ENCODE measurements around the gene TRIM36. TPM values are rescaled to one million over a fixed set of nuclear protein-coding genes. Genes with fewer than 3 reads are reported as not detected.

TRIM36 gene
- polyA plus RNA-seq, 1 donor from 2014 or later: 122 TPM

GRCh38 chr5:115191474-115192031 lies 21.8 kb upstream of the TRIM36 start:
- Histone ChIP-seq H3K4me2 (ENCODE audit: low read length) (no peak overlapping the region), H3K79me2 (replicated peaks; ENCODE audit: insufficient read depth, low read length) (no peaks in the 10 kb centered on the region), H3K9me2 (ENCODE audit: insufficient read depth, low read length) (no peaks in the 10 kb centered on the region), H3F3A (ENCODE audit: insufficient read depth, low read length, poor library complexity, severe bottlenecking) (no peaks in the 10 kb centered on the region), H4K20me1 (ENCODE audit: insufficient read depth) (no peaks in the 10 kb centered on the region), H2AFZ (ENCODE audit: low read depth, low read length) (no peak overlapping the region), H3K9me3 (ENCODE audit: low read length) (no peaks in the 10 kb centered on the region), H3K27ac (ENCODE audit: low read length) (no peak overlapping the region), H3K4me3 (ENCODE audit: low read length) (no peak overlapping the region), H3K36me3 (ENCODE audit: insufficient read depth, low read length) (no peaks in the 10 kb centered on the region), H3K9ac (ENCODE audit: low read length) (no peak overlapping the region), H3K27me3 (ENCODE audit: insufficient read depth, low read depth, low read length) (no peaks in the 10 kb centered on the region)
- TF ChIP-seq RAD21 (conservative IDR thresholded peaks at IDR 0.05): no peak
- no peak for TF ChIP-seq MXI1 (conservative IDR thresholded peaks at IDR 0.05; ENCODE audit: poor library complexity, severe bottlenecking)
- TF ChIP-seq SMC3 (conservative IDR thresholded peaks at IDR 0.05; ENCODE audit: poor library complexity): no peak
- no peak for TF ChIP-seq TAF1 (IDR thresholded peaks at IDR 0.05; ENCODE audit: low read depth)
- no peak for TF ChIP-seq CTCF (IDR thresholded peaks at IDR 0.05; ENCODE audit: poor library complexity, severe bottlenecking)
- no peak for TF ChIP-seq EP300 (conservative IDR thresholded peaks at IDR 0.05; ENCODE audit: poor library complexity, severe bottlenecking)
- no peak for TF ChIP-seq POLR2AphosphoS5 (IDR thresholded peaks at IDR 0.05)
- no peak for TF ChIP-seq REST (IDR thresholded peaks at IDR 0.05; ENCODE audit: borderline replicate concordance)
- no peak for TF ChIP-seq EZH2 (IDR thresholded peaks at IDR 0.05; ENCODE audit: borderline replicate concordance, insufficient read depth, low read length, poor library complexity, severe bottlenecking)

GRCh38 chr5:115190388-115190787 lies 20.7 kb upstream of the TRIM36 start:
- Histone ChIP-seq H3K9me2 (ENCODE audit: insufficient read depth, low read length) (no peaks in the 10 kb centered on the region), H3K36me3 (ENCODE audit: insufficient read depth, low read length) (no peaks in the 10 kb centered on the region), H3F3A (ENCODE audit: insufficient read depth, low read length, poor library complexity, severe bottlenecking) (no peaks in the 10 kb centered on the region), H3K4me3 (ENCODE audit: low read length) (no peak overlapping the region), H3K9ac (ENCODE audit: low read length) (no peak overlapping the region), H3K27ac (ENCODE audit: low read length) (no peak overlapping the region), H3K79me2 (replicated peaks; ENCODE audit: insufficient read depth, low read length) (no peaks in the 10 kb centered on the region), H3K27me3 (ENCODE audit: insufficient read depth, low read depth, low read length) (no peaks in the 10 kb centered on the region), H3K4me2 (ENCODE audit: low read length) (no peak overlapping the region), H3K9me3 (ENCODE audit: low read length) (no peaks in the 10 kb centered on the region), H2AFZ (ENCODE audit: low read depth, low read length) (no peak overlapping the region), H4K20me1 (ENCODE audit: insufficient read depth) (no peaks in the 10 kb centered on the region)
- no peak for TF ChIP-seq MXI1 (conservative IDR thresholded peaks at IDR 0.05; ENCODE audit: poor library complexity, severe bottlenecking)
- no peak for TF ChIP-seq TAF1 (IDR thresholded peaks at IDR 0.05; ENCODE audit: low read depth)
- no peak for TF ChIP-seq REST (IDR thresholded peaks at IDR 0.05; ENCODE audit: borderline replicate concordance)
- no peak for TF ChIP-seq EP300 (conservative IDR thresholded peaks at IDR 0.05; ENCODE audit: poor library complexity, severe bottlenecking)
- TF ChIP-seq POLR2AphosphoS5 (IDR thresholded peaks at IDR 0.05): no peak
- no peak for TF ChIP-seq CTCF (IDR thresholded peaks at IDR 0.05; ENCODE audit: poor library complexity, severe bottlenecking)
- TF ChIP-seq SMC3 (conservative IDR thresholded peaks at IDR 0.05; ENCODE audit: poor library complexity): no peak
- TF ChIP-seq EZH2 (IDR thresholded peaks at IDR 0.05; ENCODE audit: borderline replicate concordance, insufficient read depth, low read length, poor library complexity, severe bottlenecking): no peak
- no peak for TF ChIP-seq RAD21 (conservative IDR thresholded peaks at IDR 0.05)
